Measurements from ENCODE around the gene SH3BP4.

- no peak for TF ChIP-seq BACH1 (IDR thresholded peaks at IDR 0.05; ENCODE audit: low read length)
- no peak for TF ChIP-seq CTCF (IDR thresholded peaks at IDR 0.05; ENCODE audit: control extremely low read depth in 1 of 3, insufficient read depth in 1 of 3, low read depth in 1 of 3, low read length in 3 of 3)
- TF ChIP-seq, protein P1, sequence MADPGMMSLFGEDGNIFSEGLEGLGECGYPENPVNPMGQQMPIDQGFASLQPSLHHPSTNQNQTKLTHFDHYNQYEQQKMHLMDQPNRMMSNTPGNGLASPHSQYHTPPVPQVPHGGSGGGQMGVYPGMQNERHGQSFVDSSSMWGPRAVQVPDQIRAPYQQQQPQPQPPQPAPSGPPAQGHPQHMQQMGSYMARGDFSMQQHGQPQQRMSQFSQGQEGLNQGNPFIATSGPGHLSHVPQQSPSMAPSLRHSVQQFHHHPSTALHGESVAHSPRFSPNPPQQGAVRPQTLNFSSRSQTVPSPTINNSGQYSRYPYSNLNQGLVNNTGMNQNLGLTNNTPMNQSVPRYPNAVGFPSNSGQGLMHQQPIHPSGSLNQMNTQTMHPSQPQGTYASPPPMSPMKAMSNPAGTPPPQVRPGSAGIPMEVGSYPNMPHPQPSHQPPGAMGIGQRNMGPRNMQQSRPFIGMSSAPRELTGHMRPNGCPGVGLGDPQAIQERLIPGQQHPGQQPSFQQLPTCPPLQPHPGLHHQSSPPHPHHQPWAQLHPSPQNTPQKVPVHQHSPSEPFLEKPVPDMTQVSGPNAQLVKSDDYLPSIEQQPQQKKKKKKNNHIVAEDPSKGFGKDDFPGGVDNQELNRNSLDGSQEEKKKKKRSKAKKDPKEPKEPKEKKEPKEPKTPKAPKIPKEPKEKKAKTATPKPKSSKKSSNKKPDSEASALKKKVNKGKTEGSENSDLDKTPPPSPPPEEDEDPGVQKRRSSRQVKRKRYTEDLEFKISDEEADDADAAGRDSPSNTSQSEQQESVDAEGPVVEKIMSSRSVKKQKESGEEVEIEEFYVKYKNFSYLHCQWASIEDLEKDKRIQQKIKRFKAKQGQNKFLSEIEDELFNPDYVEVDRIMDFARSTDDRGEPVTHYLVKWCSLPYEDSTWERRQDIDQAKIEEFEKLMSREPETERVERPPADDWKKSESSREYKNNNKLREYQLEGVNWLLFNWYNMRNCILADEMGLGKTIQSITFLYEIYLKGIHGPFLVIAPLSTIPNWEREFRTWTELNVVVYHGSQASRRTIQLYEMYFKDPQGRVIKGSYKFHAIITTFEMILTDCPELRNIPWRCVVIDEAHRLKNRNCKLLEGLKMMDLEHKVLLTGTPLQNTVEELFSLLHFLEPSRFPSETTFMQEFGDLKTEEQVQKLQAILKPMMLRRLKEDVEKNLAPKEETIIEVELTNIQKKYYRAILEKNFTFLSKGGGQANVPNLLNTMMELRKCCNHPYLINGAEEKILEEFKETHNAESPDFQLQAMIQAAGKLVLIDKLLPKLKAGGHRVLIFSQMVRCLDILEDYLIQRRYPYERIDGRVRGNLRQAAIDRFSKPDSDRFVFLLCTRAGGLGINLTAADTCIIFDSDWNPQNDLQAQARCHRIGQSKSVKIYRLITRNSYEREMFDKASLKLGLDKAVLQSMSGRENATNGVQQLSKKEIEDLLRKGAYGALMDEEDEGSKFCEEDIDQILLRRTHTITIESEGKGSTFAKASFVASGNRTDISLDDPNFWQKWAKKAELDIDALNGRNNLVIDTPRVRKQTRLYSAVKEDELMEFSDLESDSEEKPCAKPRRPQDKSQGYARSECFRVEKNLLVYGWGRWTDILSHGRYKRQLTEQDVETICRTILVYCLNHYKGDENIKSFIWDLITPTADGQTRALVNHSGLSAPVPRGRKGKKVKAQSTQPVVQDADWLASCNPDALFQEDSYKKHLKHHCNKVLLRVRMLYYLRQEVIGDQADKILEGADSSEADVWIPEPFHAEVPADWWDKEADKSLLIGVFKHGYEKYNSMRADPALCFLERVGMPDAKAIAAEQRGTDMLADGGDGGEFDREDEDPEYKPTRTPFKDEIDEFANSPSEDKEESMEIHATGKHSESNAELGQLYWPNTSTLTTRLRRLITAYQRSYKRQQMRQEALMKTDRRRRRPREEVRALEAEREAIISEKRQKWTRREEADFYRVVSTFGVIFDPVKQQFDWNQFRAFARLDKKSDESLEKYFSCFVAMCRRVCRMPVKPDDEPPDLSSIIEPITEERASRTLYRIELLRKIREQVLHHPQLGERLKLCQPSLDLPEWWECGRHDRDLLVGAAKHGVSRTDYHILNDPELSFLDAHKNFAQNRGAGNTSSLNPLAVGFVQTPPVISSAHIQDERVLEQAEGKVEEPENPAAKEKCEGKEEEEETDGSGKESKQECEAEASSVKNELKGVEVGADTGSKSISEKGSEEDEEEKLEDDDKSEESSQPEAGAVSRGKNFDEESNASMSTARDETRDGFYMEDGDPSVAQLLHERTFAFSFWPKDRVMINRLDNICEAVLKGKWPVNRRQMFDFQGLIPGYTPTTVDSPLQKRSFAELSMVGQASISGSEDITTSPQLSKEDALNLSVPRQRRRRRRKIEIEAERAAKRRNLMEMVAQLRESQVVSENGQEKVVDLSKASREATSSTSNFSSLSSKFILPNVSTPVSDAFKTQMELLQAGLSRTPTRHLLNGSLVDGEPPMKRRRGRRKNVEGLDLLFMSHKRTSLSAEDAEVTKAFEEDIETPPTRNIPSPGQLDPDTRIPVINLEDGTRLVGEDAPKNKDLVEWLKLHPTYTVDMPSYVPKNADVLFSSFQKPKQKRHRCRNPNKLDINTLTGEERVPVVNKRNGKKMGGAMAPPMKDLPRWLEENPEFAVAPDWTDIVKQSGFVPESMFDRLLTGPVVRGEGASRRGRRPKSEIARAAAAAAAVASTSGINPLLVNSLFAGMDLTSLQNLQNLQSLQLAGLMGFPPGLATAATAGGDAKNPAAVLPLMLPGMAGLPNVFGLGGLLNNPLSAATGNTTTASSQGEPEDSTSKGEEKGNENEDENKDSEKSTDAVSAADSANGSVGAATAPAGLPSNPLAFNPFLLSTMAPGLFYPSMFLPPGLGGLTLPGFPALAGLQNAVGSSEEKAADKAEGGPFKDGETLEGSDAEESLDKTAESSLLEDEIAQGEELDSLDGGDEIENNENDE (IDR thresholded peaks at IDR 0.05; ENCODE audit: insufficient replicate concordance, low read length): no peak
- TF ChIP-seq POLR2AphosphoS5 (IDR thresholded peaks at IDR 0.05; ENCODE audit: low read depth, low read length): no peak
- no peak for TF ChIP-seq SRF (IDR thresholded peaks at IDR 0.05; ENCODE audit: low read depth, low read length)
- no peak for TF ChIP-seq EZH2 (IDR thresholded peaks at IDR 0.05; ENCODE audit: low read depth, low read length, severe bottlenecking)
- TF ChIP-seq SUZ12 (IDR thresholded peaks at IDR 0.05; ENCODE audit: low read length): no peak
- TF ChIP-seq PHF8 (conservative IDR thresholded peaks at IDR 0.05; ENCODE audit: low read depth, low read length): no peak
Measured at GRCh38 chr2:235056768-235057167, 105.0 kb downstream of the SH3BP4 start.
